Measurements from ENCODE around the gene DENND4C.
"Not testable (repeated sequence)": the region's sequence is repeated elsewhere in the genome, so short reads cannot be mapped to it uniquely, and the experiment has no call there.

Gene DENND4C

DNA sequence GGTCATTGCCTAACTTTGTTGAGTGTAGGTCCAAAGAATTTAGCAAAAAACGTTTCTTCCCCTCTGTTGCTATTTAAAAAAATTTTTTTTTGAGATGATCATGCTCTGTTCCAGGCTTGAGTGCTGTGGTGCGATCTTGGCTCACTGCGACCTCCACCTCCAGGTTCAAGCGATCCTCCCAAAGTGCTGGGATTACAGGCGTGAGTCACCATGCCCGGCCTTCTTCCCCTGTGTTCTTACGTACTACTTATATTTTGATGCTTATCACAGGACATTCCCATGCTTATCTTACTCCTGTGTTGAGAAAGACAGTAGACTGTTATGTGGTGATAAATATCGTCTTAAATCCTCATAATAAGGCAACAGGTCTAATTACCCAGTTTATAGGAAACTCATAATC is 180.8 kb downstream of the DENND4C start:
- DNase-seq (ENCODE audit: low read depth), result no peak

DNA sequence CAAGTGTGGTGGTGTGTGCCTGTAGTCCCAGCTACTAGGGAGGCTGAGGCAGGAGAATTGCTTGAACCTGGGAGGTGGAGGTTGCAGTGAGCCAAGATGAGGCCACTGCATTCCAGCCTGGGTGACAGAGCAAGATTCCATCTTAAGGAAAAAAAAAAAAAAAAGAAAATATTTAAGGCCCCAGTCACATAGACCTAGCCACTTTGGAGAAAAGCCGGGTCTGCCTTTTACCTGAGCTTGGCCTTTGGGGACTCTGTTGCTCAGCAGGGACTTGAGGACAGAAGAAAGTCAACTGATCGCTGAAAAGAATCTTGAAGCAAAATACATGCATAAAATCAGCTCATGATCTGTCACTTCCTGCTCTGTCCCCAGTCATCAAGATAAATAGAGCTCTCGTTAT is 183.0 kb downstream of the DENND4C start:
- DNase-seq (ENCODE audit: low read depth), result not testable (repeated sequence)

DNA sequence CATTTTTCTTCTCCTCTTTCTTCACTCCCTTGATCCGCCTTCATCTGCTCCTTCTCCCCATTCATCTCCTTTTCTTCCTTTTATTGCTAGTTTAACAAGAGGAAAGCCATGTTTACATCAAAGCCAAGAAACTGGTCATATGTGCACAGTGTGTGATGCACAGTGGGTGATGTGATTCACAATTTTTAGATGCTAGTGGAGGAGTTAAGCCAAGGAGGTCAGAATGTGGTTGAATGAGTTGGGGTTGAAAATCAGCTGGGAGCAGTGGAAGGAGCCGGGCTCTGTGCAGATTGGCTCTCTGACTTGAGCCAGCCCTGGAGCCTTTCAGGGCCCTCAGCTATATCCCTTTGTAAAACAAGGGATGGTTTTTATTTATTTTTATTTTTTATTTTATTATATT is 185.7 kb downstream of the DENND4C start:
- DNase-seq (ENCODE audit: low read depth), result no peak

DNA sequence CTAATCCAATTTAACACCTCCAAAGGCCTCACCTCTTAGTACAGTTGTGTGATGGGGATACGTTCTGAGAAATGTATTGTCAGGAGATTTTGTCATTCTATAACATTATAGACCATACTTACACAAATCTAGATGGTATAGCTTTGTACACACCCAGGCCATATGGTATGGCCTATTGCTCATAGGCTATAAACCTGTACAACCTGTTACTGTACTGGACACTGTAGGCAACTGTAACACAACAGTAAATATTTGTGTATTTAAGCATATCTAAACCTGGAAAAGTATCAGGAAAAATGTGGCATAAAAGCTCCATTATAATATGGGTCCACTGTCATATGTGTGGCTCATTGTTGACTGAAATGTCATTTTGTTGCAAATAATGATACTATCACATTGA is 190.4 kb downstream of the DENND4C start:
- DNase-seq (ENCODE audit: low read depth), result no peak
